HepG2 (cell line): Measurements from ENCODE around the gene HHIPL1. TPM values are rescaled to one million over a fixed set of nuclear protein-coding genes. Genes with fewer than 3 reads are reported as not detected.

ENCODE experiments used
- ATAC-seq: fragments of 200-7000 bp; cut with Tn5 transposase; 3 replicates; pipeline ENCODE4 v1.9.1; 2020; ENCODE audit warnings: mild to moderate bottlenecking, moderate library complexity
- BruUV-seq: library from RNA; stranded (reverse); fragments of 400-500 nt; replicated peaks from 2 replicates; lab custom pipeline; 2021; lab: Mats Ljungman, UMichigan
- CTCF ChIA-PET: fragments of 300-600 bp; formaldehyde crosslinking; extraction: SDS; loops from one replicate; lab custom pipeline; 2021; ENCODE audit warnings: low total read pairs, inconsistent platforms, low intra/inter-chr PET ratio; lab: Yijun Ruan, JAX
- POLR2A ChIA-PET: fragments of 350-600 bp; sonication (Branson Sonifier 250); formaldehyde crosslinking; loops from one replicate; lab custom pipeline; 2020; ENCODE audit warnings: antibody characterized with exemption, inconsistent platforms; lab: Yijun Ruan, JAX
- DNase-seq: peaks from one replicate; pipeline ENCODE4 v3.0.0-alpha.2; 2015; ENCODE audit warnings: low spot score
- FAIRE-seq: peaks from 3 replicates; lab custom pipeline; 2011; peaks lifted over from hg19 to GRCh38; lab: Jason Lieb, UNC
- H2AFZ ChIP-seq: one replicate; pipeline ENCODE4 v1.6.1; 2011; ENCODE audit warnings: low read length, inconsistent platforms
- H3K27ac ChIP-seq: fragments of 300-600 bp; 3 replicates; pipeline ENCODE4 v1.8.0; 2011; ENCODE audit warnings: mixed run types, mild to moderate bottlenecking, mixed read lengths, low read length, inconsistent platforms; ENCODE audit not compliant: insufficient read depth; ENCODE audit errors: extremely low read length
- H3K27me3 ChIP-seq, 2 experiments: fragments of 200-600 bp in 1 of 2; 2 replicates in 1 of 2; 3 replicates in 1 of 2; pipeline versions ENCODE4 v1.6.0 to v1.8.0; 2011; ENCODE audit warnings: low read length in 2 of 2, mild to moderate bottlenecking in 2 of 2, moderate library complexity in 2 of 2, inconsistent platforms in 1 of 2; ENCODE audit not compliant: insufficient read depth in 2 of 2, control insufficient read depth in 1 of 2
- H3K36me3 ChIP-seq, 2 experiments: fragments of 200-600 bp in 1 of 2; replicated peaks in 1 of 2; 2 replicates in 1 of 2; 3 replicates in 1 of 2; pipeline versions ENCODE4 v1.5.1 to v1.8.0; 2011; ENCODE audit warnings: low read length in 2 of 2, inconsistent platforms in 1 of 2; ENCODE audit not compliant: insufficient read depth in 2 of 2, control insufficient read depth in 1 of 2
- H3K4me1 ChIP-seq: 2 replicates; pipeline ENCODE4 v1.5.1; 2012; ENCODE audit warnings: low read length, inconsistent platforms; ENCODE audit not compliant: insufficient read depth
- H3K4me2 ChIP-seq: 2 replicates; pipeline ENCODE4 v1.6.0; 2011; ENCODE audit warnings: low read depth, low read length, inconsistent platforms
- H3K4me3 ChIP-seq, 3 experiments: fragments of 200-600 bp in 1 of 3; sonication (generic), shearing (Covaris generic) in 1 of 3; replicated peaks in 1 of 3; 2 replicates each; pipeline ENCODE4 v1.5.1; 2011 to 2016; ENCODE audit warnings: low read length in 3 of 3, inconsistent platforms in 2 of 3, low read depth in 2 of 3, mild to moderate bottlenecking in 2 of 3, control low read depth in 1 of 3, mixed read lengths in 1 of 3; ENCODE audit not compliant: insufficient read depth in 1 of 3
- H3K79me2 ChIP-seq: one replicate; pipeline ENCODE4 v1.6.1; 2011; ENCODE audit warnings: low read length, inconsistent platforms; ENCODE audit not compliant: insufficient read depth
- H3K9ac ChIP-seq: 2 replicates; pipeline ENCODE4 v1.6.0; 2011; ENCODE audit warnings: mild to moderate bottlenecking, low read depth, low read length, inconsistent platforms; ENCODE audit not compliant: insufficient read depth
- H3K9me3 ChIP-seq: 2 replicates; pipeline ENCODE4 v1.5.1; 2012; ENCODE audit warnings: mild to moderate bottlenecking, low read length
- H4K20me1 ChIP-seq: 2 replicates; pipeline ENCODE4 v1.6.0; 2011; ENCODE audit warnings: inconsistent platforms, mild to moderate bottlenecking, low read length, moderate library complexity; ENCODE audit not compliant: insufficient read depth
- CBFB ChIP-seq: sonication (generic); formaldehyde crosslinking; IDR thresholded peaks from 2 replicates; pipeline ENCODE4 v1.4.0; 2020; ENCODE audit warnings: missing genetic modification reagents
- CCAR2 ChIP-seq: fragments of 200-400 bp; formaldehyde crosslinking; optimal IDR thresholded peaks from 2 replicates; pipeline ENCODE3; 2018; ENCODE audit warnings: low read depth, mild to moderate bottlenecking, low read length, moderate library complexity
- DMAP1 ChIP-seq: IDR thresholded peaks from 2 replicates; pipeline ENCODE4 v1.6.1; 2016
- EZH2 ChIP-seq: conservative IDR thresholded peaks from 2 replicates; pipeline ENCODE4 v1.6.1; 2012; ENCODE audit warnings: mild to moderate bottlenecking, low read depth, low read length, moderate library complexity
- KDM4B ChIP-seq: sonication (generic); formaldehyde crosslinking; IDR thresholded peaks from 2 replicates; pipeline ENCODE4 v1.4.0; 2020; ENCODE audit warnings: missing genetic modification reagents
- KLF11 ChIP-seq: IDR thresholded peaks from 2 replicates; pipeline ENCODE4 v1.6.1; 2016; ENCODE audit warnings: missing compliant biosample characterization
- PAF1 ChIP-seq: IDR thresholded peaks from 2 replicates; pipeline ENCODE4 v1.6.1; 2016; ENCODE audit warnings: missing genetic modification reagents, missing compliant biosample characterization
- REXO4 ChIP-seq: sonication (generic); formaldehyde crosslinking; IDR thresholded peaks from 2 replicates; pipeline ENCODE4 v1.8.0; 2022; ENCODE audit warnings: missing genetic modification reagents, mild to moderate bottlenecking, borderline replicate concordance
- RFX5 ChIP-seq: IDR thresholded peaks from 2 replicates; pipeline ENCODE4 v1.6.1; 2011; ENCODE audit warnings: low read depth, low read length, improper control_type of control experiment
- RFXANK ChIP-seq: IDR thresholded peaks from 2 replicates; pipeline ENCODE4 v1.6.1; 2016
- SP4 ChIP-seq: sonication (generic); formaldehyde crosslinking; IDR thresholded peaks from 2 replicates; pipeline ENCODE4 v1.8.1; 2023; ENCODE audit warnings: mild to moderate bottlenecking, missing genetic modification reagents
- STAT5B ChIP-seq: sonication (generic); formaldehyde crosslinking; IDR thresholded peaks from 2 replicates; pipeline ENCODE4 v1.4.0; 2020; ENCODE audit warnings: missing genetic modification reagents
- TGIF2 ChIP-seq: IDR thresholded peaks from 2 replicates; pipeline ENCODE4 v1.6.1; 2016; ENCODE audit warnings: control low read depth, missing compliant biosample characterization
- ZKSCAN1 ChIP-seq: fragments of 150-350 bp; IDR thresholded peaks from 2 replicates; pipeline ENCODE4 v1.6.1; 2014; ENCODE audit warnings: low read length
- ZNF143 ChIP-seq: sonication (generic); formaldehyde crosslinking; IDR thresholded peaks from 2 replicates; pipeline ENCODE4 v1.4.0; 2020; ENCODE audit warnings: missing genetic modification reagents
- ZNF33A ChIP-seq: sonication (generic); formaldehyde crosslinking; IDR thresholded peaks from 2 replicates; pipeline ENCODE4 v1.5.1; 2020; ENCODE audit warnings: missing genetic modification reagents, mild to moderate bottlenecking, moderate library complexity, borderline replicate concordance
- ZNF354B ChIP-seq: sonication (generic); formaldehyde crosslinking; IDR thresholded peaks from 2 replicates; pipeline ENCODE4 v1.8.0; 2022; ENCODE audit warnings: mild to moderate bottlenecking, missing genetic modification reagents
- ZNF761 ChIP-seq: sonication (generic); formaldehyde crosslinking; conservative IDR thresholded peaks from 2 replicates; pipeline ENCODE4 v1.4.0; 2020; ENCODE audit warnings: mild to moderate bottlenecking, missing genetic modification reagents
- ZNF773 ChIP-seq: sonication (generic); formaldehyde crosslinking; IDR thresholded peaks from 2 replicates; pipeline ENCODE4 v1.4.0; 2020; ENCODE audit warnings: missing genetic modification reagents, borderline replicate concordance
- WGBS: methylation state at CpG from one replicate; pipeline ENCODE4 v1.1.6; 2017; ENCODE audit warnings: low lambda C conversion rate; 5-methylcytosine and 5-hydroxymethylcytosine counted together
- in situ Hi-C: cut with HindIII; loops from 2 replicates; pipeline ENCODE4 v1.10.0; 2017; ENCODE audit warnings: low pct_unique_long_range_greater_than_20kb; ENCODE audit not compliant: extremely low pct_ligation_motif_present
- intact Hi-C: fragments of 100-400 bp; cut with micrococcal nuclease; formaldehyde crosslinking; loops from one replicate; pipeline ENCODE4 v1.10.0; 2022; ENCODE audit not compliant: unreplicated experiment
- polyA plus RNA-seq, 8 experiments: library from polyadenylated mRNA; depleted of rRNA in 3 of 8; stranded (reverse) in 7 of 8; unstranded in 1 of 8; fragments of >200 nt; fragmentation: Illumina TruSeq in 4 of 8; extraction: Trizol in 4 of 8; gene quantifications; 2 replicates each; pipeline versions ENCODE4 v1.2.1 to v1.2.3, GENCODE V29; 2011 to 2016; ENCODE audit warnings: low read depth in 4 of 8, missing spikeins in 1 of 8, mixed read lengths in 1 of 8; ENCODE audit not compliant: insufficient read depth in 1 of 8
- total RNA-seq, 5 experiments: library from RNA; depleted of rRNA; stranded (reverse); fragments of >200 nt; fragmentation: Illumina TruSeq; extraction: Trizol; gene quantifications; 2 replicates each; pipeline ENCODE4 v1.2.3, GENCODE V29; 2016; ENCODE audit warnings: low read depth in 1 of 5
- TF ChIP-seq, protein P1 (sequence below): sonication (generic); formaldehyde crosslinking; IDR thresholded peaks from 2 replicates; pipeline ENCODE4 v1.4.0; 2020; ENCODE audit warnings: missing genetic modification reagents, borderline replicate concordance

HHIPL1 gene
- total and polyA plus RNA-seq, 2 of the 13 experiments (the other 11 are each of a cell fraction or from before 2014, with no cell fraction given), result not detected

DNA sequence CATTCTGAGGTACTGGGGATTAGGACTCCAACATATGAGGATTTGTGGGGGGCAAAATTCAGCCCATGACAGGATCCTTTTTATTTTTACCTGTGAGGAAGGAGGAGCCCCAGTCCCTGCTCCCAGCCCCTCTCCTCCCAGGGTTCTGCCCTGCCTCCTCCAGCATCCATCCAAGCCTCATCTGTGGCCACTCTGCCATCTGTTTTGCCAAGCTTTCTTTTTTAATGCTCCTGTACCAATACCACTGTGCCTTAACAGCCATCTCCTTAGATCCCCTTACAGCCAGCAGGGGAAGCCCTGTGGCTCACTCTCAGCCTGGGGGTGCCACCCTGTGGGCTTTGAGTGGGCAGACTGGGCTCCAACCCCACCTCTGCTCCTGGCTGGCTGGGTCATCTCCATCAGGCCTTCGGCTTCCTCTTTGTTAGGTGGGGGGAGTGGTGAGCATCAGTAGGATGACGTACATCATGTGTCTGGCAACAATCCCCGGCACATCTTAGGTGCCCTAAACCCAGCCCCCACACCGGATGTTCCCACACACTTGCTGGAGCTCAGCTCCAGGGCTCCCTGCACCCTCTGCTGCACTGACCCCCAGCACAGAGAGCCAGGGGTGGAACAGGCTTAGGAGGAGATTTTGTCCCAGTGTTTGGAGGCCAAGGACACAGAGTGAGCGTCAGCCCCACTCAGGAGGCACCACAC, 79.4 kb downstream of the HHIPL1 start:
- in situ Hi-C loops, result no loop called here
- no peak for DNase-seq
- no peak overlapping the region for H2AFZ ChIP-seq
- no peak overlapping the region for H3K9ac ChIP-seq
- no peaks in the 10 kb centered on the region for H4K20me1 ChIP-seq
- H3K27ac ChIP-seq, result no peak overlapping the region
- peaks cover 5 to 21% of the 10 kb centered on the region in 2 experiments; a peak in 4 of 5 replicates for H3K27me3 ChIP-seq
- H3K4me3 ChIP-seq, result no peak overlapping the region
- POLR2A ChIA-PET, result no interaction called here
- 0% methylated on average over 1 of the region's 5 CpGs for WGBS
- CTCF ChIA-PET, result no interaction called here
- no peak overlapping the region for H3K4me2 ChIP-seq
- H3K4me1 ChIP-seq, result peaks cover 9% of the 10 kb centered on the region; the same call in 1 of the 2 replicates
- no peak for ATAC-seq
- intact Hi-C loops, result no loop called here
- H3K79me2 ChIP-seq, result no peaks in the 10 kb centered on the region
- TF ChIP-seq DMAP1 (CRISPR knock-in tag) (no peak), TGIF2 (no peak), EZH2 (no peak), SP4 (CRISPR knock-in tag) (no peak), KLF11 (CRISPR knock-in tag) (no peak), KDM4B (CRISPR knock-in tag) (no peak), REXO4 (CRISPR knock-in tag) (no peak), ZNF354B (CRISPR knock-in tag) (no peak), RFXANK (CRISPR knock-in tag) (no peak), STAT5B (CRISPR knock-in tag) (no peak), ZNF33A (CRISPR knock-in tag) (no peak), RFX5 (no peak), CCAR2 (no peak), ZNF143 (CRISPR knock-in tag) (no peak), ZKSCAN1 (no peak), PAF1 (CRISPR knock-in tag) (no peak), CBFB (CRISPR knock-in tag) (no peak), ZNF773 (CRISPR knock-in tag) (no peak), ZNF761 (CRISPR knock-in tag) (no peak)
- TF ChIP-seq, protein P1, sequence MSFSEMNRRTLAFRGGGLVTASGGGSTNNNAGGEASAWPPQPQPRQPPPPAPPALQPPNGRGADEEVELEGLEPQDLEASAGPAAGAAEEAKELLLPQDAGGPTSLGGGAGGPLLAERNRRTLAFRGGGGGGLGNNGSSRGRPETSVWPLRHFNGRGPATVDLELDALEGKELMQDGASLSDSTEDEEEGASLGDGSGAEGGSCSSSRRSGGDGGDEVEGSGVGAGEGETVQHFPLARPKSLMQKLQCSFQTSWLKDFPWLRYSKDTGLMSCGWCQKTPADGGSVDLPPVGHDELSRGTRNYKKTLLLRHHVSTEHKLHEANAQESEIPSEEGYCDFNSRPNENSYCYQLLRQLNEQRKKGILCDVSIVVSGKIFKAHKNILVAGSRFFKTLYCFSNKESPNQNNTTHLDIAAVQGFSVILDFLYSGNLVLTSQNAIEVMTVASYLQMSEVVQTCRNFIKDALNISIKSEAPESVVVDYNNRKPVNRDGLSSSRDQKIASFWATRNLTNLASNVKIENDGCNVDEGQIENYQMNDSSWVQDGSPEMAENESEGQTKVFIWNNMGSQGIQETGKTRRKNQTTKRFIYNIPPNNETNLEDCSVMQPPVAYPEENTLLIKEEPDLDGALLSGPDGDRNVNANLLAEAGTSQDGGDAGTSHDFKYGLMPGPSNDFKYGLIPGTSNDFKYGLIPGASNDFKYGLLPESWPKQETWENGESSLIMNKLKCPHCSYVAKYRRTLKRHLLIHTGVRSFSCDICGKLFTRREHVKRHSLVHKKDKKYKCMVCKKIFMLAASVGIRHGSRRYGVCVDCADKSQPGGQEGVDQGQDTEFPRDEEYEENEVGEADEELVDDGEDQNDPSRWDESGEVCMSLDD (CRISPR knock-in tag), result no peak
- no peak for FAIRE-seq
- H3K36me3 ChIP-seq, result no peaks in the 10 kb centered on the region
- BruUV-seq, result no TSS peak
- H3K9me3 ChIP-seq, result no peaks in the 10 kb centered on the region
